Hepatocyte (in vitro differentiated cells): ENCODE results near the gene IQCN. TPM values are rescaled to one million over a fixed set of nuclear protein-coding genes. Genes with fewer than 3 reads are reported as not detected.
A peak's percentile ranks its signal among the peaks of the same experiment; 100 is the strongest.

Source experiments
- DNase-seq: peaks from one replicate; pipeline ENCODE4 v3.0.0-alpha.2; 2016; ENCODE audit warnings: low spot score
- H2AFZ ChIP-seq: fragments of 200-600 bp; sonication (generic); 2 replicates; pipeline ENCODE4 v1.6.0; 2016; ENCODE audit warnings: antibody characterized with exemption, mild to moderate bottlenecking
- H3K27ac ChIP-seq: fragments of 200-600 bp; sonication (generic); 2 replicates; pipeline ENCODE4 v1.5.1; 2016; ENCODE audit warnings: mild to moderate bottlenecking
- H3K27me3 ChIP-seq: fragments of 200-600 bp; sonication (generic); 2 replicates; pipeline ENCODE4 v1.6.1; 2016
- H3K36me3 ChIP-seq: fragments of 200-600 bp; sonication (generic); replicated peaks from 2 replicates; pipeline ENCODE4 v1.5.1; 2016; ENCODE audit warnings: low read depth; ENCODE audit not compliant: insufficient read depth
- H3K4me1 ChIP-seq: fragments of 200-600 bp; sonication (generic); 2 replicates; pipeline ENCODE4 v1.5.1; 2016; ENCODE audit warnings: mild to moderate bottlenecking, moderate library complexity; ENCODE audit not compliant: insufficient read depth
- H3K4me2 ChIP-seq: fragments of 200-600 bp; sonication (generic); 2 replicates; pipeline ENCODE4 v1.6.0; 2016
- H3K4me3 ChIP-seq: fragments of 200-600 bp; sonication (generic); 2 replicates; pipeline ENCODE4 v1.5.1; 2016; ENCODE audit warnings: mild to moderate bottlenecking
- H3K79me2 ChIP-seq: fragments of 200-600 bp; sonication (generic); 2 replicates; pipeline ENCODE4 v1.6.0; 2017; ENCODE audit warnings: mild to moderate bottlenecking
- H3K9me2 ChIP-seq: fragments of 200-600 bp; sonication (generic); replicated peaks from 2 replicates; pipeline ENCODE4 v1.6.0; 2017; ENCODE audit warnings: mild to moderate bottlenecking; ENCODE audit not compliant: insufficient read depth
- H3K9me3 ChIP-seq: fragments of 200-600 bp; sonication (generic); 2 replicates; pipeline ENCODE4 v1.5.1; 2016; ENCODE audit warnings: low read depth, mild to moderate bottlenecking
- H4K20me1 ChIP-seq: fragments of 200-600 bp; sonication (generic); 2 replicates; pipeline ENCODE4 v1.6.0; 2016; ENCODE audit warnings: mild to moderate bottlenecking; ENCODE audit not compliant: insufficient read depth, poor library complexity, severe bottlenecking
- CTCF ChIP-seq: fragments of 200-600 bp; sonication (generic); IDR thresholded peaks from 2 replicates; pipeline ENCODE4 v1.5.1; 2016; ENCODE audit warnings: antibody characterized with exemption, mild to moderate bottlenecking; ENCODE audit not compliant: poor library complexity
- EZH2 ChIP-seq: fragments of 200-600 bp; sonication (generic); IDR thresholded peaks from 2 replicates; pipeline ENCODE4 v1.6.1; 2016; ENCODE audit warnings: antibody characterized with exemption, mild to moderate bottlenecking, borderline replicate concordance
- EZH2phosphoT487 ChIP-seq: fragments of 200-600 bp; sonication (generic); IDR thresholded peaks from one replicate; pipeline ENCODE4 v1.6.1; 2018; ENCODE audit warnings: antibody characterized with exemption, mild to moderate bottlenecking, low read depth, moderate library complexity; ENCODE audit not compliant: unreplicated experiment, severe bottlenecking
- WGBS: methylation state at CpG from one replicate; pipeline ENCODE4 v1.1.6; 2016; ENCODE audit warnings: low lambda C conversion rate; ENCODE audit errors: missing lambda C conversion rate; 5-methylcytosine and 5-hydroxymethylcytosine counted together
- polyA plus RNA-seq: library from polyadenylated mRNA; unstranded; fragments of >200 nt; fragmentation: Nextera tagmentation; extraction: Ambion mirVana; gene quantifications from 2 replicates; pipeline ENCODE4 v1.2.1, GENCODE V29; 2016
- total RNA-seq: library from RNA; depleted of rRNA; stranded (reverse); fragments of >200 nt; gene quantifications from 2 replicates; pipeline ENCODE4 v1.2.3, GENCODE V29; 2014

IQCN gene
- total and polyA plus RNA-seq, 2 experiments from 2014 or later = 1.5 to 3.7 TPM

- no peaks in the 10 kb centered on the region for H3K36me3 ChIP-seq
- peak overlapping the region; percentile 45 for H3K4me3 ChIP-seq
- no peaks in the 10 kb centered on the region for H4K20me1 ChIP-seq
- DNase-seq = peak; percentile 94
- H3K4me1 ChIP-seq = peaks cover 41% of the 10 kb centered on the region
- peak overlapping the region; percentile 10 for H2AFZ ChIP-seq
- 2% methylated on average over 25 of the region's 75 CpGs for WGBS
- H3K9me3 ChIP-seq = no peaks in the 10 kb centered on the region
- H3K27me3 ChIP-seq = no peaks in the 10 kb centered on the region
- TF ChIP-seq EZH2phosphoT487 = no peak
- TF ChIP-seq CTCF = no peak
- TF ChIP-seq EZH2 = no peak
- H3K4me2 ChIP-seq = peak overlapping the region; percentile 91
- peaks cover 3% of the 10 kb centered on the region for H3K79me2 ChIP-seq
- peak overlapping the region; percentile 96 for H3K27ac ChIP-seq
- no peaks in the 10 kb centered on the region for H3K9me2 ChIP-seq
Measured at GRCh38 chr19:18291590-18292461, 17.6 kb upstream of the IQCN start.

- Histone ChIP-seq H3K79me2 (peaks cover 3% of the 10 kb centered on the region), H3K27me3 (no peaks in the 10 kb centered on the region), H3K9me2 (no peaks in the 10 kb centered on the region), H3K36me3 (no peaks in the 10 kb centered on the region), H3K4me3 (no peak overlapping the region), H3K4me1 (peaks cover 41% of the 10 kb centered on the region), H3K27ac (peak overlapping the region; percentile 96), H4K20me1 (no peaks in the 10 kb centered on the region), H3K9me3 (no peaks in the 10 kb centered on the region), H3K4me2 (peak overlapping the region; percentile 91), H2AFZ (peak overlapping the region; percentile 10)
- DNase-seq = no peak
- TF ChIP-seq CTCF (no peak), EZH2 (no peak), EZH2phosphoT487 (no peak)
- WGBS = 52% methylated on average over 21 of the region's 21 CpGs
Measured at GRCh38 chr19:18291019-18291524, 16.8 kb upstream of the IQCN start.

GRCh38 chr19:18290302-18291018 lies 16.2 kb upstream of the IQCN start:
- H2AFZ ChIP-seq = no peak overlapping the region
- peaks cover 41% of the 10 kb centered on the region for H3K4me1 ChIP-seq
- H3K27me3 ChIP-seq = no peaks in the 10 kb centered on the region
- no peak for TF ChIP-seq CTCF
- no peak for TF ChIP-seq EZH2phosphoT487
- TF ChIP-seq EZH2 = no peak
- peak overlapping the region; percentile 91 for H3K4me2 ChIP-seq
- H3K36me3 ChIP-seq = no peaks in the 10 kb centered on the region
- H3K4me3 ChIP-seq = no peak overlapping the region
- H4K20me1 ChIP-seq = no peaks in the 10 kb centered on the region
- H3K79me2 ChIP-seq = peaks cover 3% of the 10 kb centered on the region
- H3K9me3 ChIP-seq = no peaks in the 10 kb centered on the region
- DNase-seq = no peak
- WGBS = 56% methylated on average over 14 of the region's 14 CpGs
- no peaks in the 10 kb centered on the region for H3K9me2 ChIP-seq
- peak overlapping the region; percentile 96 for H3K27ac ChIP-seq
